Ramos (cell line): ENCODE measurements around the gene TOPBP1.
"Not testable (repeated sequence)": the region's sequence is repeated elsewhere in the genome, so short reads cannot be mapped to it uniquely, and the experiment has no call there.

Experiments used
- in situ Hi-C: fragments of 300-500 bp; cut with MboI; formaldehyde crosslinking; loops from one replicate; pipeline ENCODE4 v1.14.3; 2022; ENCODE audit warnings: low sequenced_read_pairs; ENCODE audit not compliant: unreplicated experiment

Gene TOPBP1

GRCh38 chr3:133661454-133662277 lies at the start of gene TOPBP1:
TOPBP1 (minus strand) TSS chr3:133661941; CDS start chr3:133661127, 814 bp downstream.
- in situ Hi-C loops: no loop called here

DNA sequence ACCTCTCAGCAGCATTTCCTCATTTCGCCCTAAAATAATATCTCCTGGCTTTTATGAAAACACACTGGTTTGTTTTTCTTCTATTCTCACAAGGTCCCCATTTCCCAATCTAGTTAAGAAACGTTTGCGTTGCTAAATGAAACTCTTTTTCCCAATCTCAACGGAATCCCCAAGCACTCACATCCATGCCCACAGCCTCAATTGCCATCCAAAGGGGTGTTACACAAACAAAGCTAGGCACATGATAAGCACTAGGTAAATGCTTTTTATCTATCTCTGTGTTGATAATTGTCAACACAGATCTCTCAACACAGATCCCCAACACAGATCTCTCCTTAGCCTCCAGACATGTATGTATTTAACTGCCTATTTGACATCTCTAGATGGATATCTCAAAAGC lies 49.3 kb upstream of the TOPBP1 start:
- in situ Hi-C loops: no loop called here

GRCh38 chr3:133709139-133709750 lies 47.5 kb upstream of the TOPBP1 start:
- in situ Hi-C loops: no loop called here

GRCh38 chr3:133706033-133706432 lies 44.3 kb upstream of the TOPBP1 start:
- in situ Hi-C loops: no loop called here

DNA sequence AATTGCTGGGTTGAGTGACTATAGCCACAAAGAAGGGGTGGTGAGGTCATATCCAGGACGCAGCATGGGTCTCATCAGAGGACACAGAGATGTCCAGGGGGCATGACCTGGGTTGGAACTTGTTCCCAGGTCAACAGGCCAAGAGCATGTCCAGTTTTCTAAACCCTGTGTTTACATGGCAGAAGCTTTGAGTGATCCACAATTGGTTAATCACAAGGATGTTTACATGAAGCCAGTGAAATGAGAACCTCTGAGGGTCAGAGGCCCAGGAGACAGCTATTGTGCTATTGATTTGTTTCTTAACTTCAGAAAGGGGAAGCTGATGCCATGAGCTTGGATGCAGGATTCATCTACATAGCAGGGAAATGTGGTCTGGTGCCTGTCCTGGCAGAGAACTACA lies 42.2 kb upstream of the TOPBP1 start:
- in situ Hi-C loops: no loop called here

DNA sequence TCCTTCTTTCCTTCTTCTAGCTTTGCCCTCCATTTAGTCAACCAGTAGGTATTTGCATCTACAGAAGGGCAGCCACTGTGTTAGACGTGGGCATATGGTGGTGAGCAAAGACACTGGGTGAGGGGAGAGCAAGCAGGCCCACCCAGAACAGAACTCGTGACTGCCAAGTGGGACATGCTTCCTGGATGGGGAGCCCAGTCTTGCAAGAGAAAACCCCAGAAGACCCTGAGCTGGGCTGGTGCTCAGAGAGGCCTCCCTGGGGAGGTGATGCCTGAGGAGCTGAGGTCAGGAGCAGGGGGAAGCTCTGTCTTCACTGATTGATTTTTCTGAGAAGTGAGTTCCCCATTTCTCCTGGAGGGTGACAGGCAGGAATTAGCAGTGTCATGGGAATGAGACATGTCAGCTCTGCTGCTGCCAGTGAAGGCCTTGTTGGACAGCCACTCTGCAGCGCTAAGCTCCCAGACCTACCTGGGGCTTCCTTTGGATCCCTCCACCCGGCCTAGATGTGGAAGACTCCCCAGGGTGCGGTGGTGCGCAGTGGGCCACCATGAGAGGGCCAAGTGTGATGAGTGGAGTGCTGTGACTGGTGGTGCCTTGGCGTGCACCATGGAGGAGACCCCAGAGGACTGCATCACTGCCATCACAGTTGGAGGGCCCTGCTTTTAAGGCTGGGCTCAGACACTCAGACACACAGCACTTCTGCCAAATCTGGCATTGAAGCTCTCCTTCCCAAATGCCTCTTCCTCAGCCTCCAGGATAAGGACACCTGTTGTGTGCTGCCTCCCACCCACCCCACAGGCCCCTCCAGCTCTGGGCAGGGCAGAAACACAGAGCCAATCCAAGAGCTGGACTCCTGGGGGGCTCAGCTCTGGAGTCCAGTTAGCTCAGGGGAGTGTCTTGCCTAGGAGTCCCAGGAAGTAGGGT lies 40.0 kb upstream of the TOPBP1 start:
- in situ Hi-C loops: no loop called here

DNA sequence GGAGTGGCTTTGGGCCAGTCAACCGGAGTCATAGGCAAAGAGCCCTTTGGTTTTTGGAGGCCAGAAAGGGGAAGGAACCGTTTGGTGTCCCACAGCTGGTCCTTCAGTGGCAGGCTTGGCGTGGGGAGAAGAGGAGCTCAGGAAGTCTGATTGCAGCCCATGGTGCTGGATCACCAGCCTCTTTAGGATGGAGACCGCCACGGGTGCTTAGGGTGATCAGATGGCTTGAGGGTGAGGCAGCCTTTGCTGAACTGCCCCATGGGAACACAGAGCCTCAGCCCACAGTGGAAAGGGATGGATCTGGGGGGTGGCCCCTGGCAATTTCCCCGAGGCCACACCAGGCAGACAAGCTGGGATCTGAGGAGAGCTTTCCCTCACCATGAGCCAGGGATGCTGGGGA lies 38.6 kb upstream of the TOPBP1 start:
- in situ Hi-C loops: no loop called here

DNA sequence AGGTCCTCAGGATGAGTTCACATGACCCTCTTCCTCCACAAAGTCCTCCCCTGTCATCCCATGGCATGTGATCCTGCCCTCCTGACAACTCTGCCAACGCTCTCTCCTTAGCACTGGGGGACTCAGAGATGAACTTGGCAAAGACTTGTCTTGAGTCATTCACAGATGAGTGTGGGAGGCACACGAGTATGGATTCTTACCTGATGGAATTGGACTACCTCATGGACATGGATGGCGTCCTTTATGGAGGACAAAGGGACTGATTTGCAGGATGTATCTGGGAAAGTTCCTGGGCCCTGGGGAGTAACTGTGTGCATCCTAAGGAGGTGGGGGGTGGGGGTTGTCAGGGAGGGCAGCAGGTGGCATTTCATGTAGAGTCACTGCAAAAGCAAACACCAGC lies 38.2 kb upstream of the TOPBP1 start:
- in situ Hi-C loops: no loop called here

GRCh38 chr3:133699467-133699866 lies 37.7 kb upstream of the TOPBP1 start:
- in situ Hi-C loops: no loop called here

- in situ Hi-C loops: no loop called here
These were observed 36.2 kb upstream of the TOPBP1 start for GRCh38 chr3:133697960-133698359.

GRCh38 chr3:133695560-133696171 lies 33.9 kb upstream of the TOPBP1 start:
- in situ Hi-C loops: no loop called here

- in situ Hi-C loops: no loop called here
These were observed 32.8 kb upstream of the TOPBP1 start for GRCh38 chr3:133694288-133695268.

DNA sequence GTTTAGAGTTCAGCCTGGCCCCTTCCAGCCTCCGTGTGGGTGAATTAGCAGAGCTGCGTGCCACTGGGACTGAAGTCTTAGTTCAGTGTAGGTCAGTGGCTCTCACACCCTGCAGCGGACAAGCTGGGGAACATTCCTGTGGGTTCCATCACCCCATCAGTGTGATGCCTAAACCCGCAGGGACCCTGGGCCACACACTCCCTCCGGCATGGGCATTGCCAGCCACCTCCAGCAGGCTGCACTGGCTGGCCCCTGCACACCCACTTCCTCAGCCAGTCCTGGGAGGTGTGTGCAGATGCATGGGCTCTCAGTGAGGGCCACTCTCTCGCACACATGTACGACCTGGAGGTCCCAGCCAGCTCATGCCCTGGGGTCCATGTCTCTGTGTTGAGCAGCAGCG lies 32.1 kb upstream of the TOPBP1 start:
- in situ Hi-C loops: no loop called here

- in situ Hi-C loops: no loop called here
These were observed 31.0 kb upstream of the TOPBP1 start for GRCh38 chr3:133692759-133693158.

- in situ Hi-C loops: no loop called here
These were observed 29.7 kb upstream of the TOPBP1 start for GRCh38 chr3:133691273-133692107.

- in situ Hi-C loops: not testable (repeated sequence)
These were observed 16.3 kb upstream of the TOPBP1 start for GRCh38 chr3:133677993-133678392.

DNA sequence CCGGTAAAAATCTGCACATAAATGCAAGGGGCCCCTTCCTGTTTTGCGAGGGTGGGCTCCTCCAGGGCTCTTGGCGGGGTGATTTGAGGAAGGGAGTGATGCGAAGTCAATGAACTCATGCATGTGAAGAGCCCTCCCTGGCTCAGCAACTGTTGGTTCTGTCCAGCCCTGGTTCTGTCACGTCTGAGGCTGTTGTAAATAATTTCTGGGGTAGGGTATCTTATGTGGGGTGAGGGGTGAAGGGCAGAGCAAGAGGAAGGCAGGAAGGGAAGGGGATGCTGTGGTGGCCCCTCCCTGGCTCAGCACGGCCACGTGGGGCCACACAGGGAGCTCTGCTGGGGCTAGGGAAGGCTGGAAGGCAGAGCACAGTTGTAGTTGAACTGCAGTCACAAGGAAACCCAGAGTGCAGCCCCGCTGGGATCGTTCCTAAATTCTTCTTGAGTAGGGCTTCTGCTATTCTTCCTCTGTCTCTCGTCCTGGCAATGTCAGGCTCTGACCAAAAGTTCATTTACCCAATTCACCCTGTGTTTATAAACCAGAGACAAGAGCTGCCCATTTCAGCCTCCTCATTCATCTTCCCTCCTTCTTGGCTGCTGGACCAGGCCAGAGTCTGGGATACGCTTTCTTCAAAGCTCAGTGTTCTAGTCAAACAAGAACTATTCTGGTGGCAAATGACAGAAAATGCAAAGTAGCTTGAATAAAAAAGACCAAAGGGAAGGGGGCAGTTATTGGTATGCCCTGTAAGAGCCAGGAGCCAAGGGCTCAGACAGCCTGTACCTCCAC lies 14.8 kb upstream of the TOPBP1 start:
- in situ Hi-C loops: no loop called here
